ENCODE results near the gene SHC1.
"Not testable (repeated sequence)": the region's sequence is repeated elsewhere in the genome, so short reads cannot be mapped to it uniquely, and the experiment has no call there.

Gene SHC1

GRCh38 chr1:154993572-154994268 lies 23.2 kb upstream of the SHC1 start, which contains the start of gene LENEP:
LENEP (plus strand) TSS chr1:154993586; CDS start chr1:154993608, 22 bp downstream.
- TF ChIP-seq CTCF (conservative IDR thresholded peaks at IDR 0.05; ENCODE audit: low read length): no peak
- no peak within 1 kb of the TSS for H3K4me3 ChIP-seq (ENCODE audit: low read length)
- no peak for DNase-seq (ENCODE audit: low read depth)

GRCh38 chr1:154992721-154993571 lies 22.4 kb upstream of the SHC1 start:
- no peak for DNase-seq (ENCODE audit: low read depth)
- no peak; the same call in 1 of the 2 replicates for TF ChIP-seq CTCF (conservative IDR thresholded peaks at IDR 0.05; ENCODE audit: low read length)
- H3K4me3 ChIP-seq (ENCODE audit: low read length): no peak overlapping the region

GRCh38 chr1:154990276-154990675 lies 19.7 kb upstream of the SHC1 start:
- no peak overlapping the region for H3K4me3 ChIP-seq (ENCODE audit: low read length)
- no peak for TF ChIP-seq CTCF (conservative IDR thresholded peaks at IDR 0.05; ENCODE audit: low read length)
- no peak for DNase-seq (ENCODE audit: low read depth)

- H3K4me3 ChIP-seq (ENCODE audit: low read length): no peak overlapping the region
- no peak for TF ChIP-seq CTCF (conservative IDR thresholded peaks at IDR 0.05; ENCODE audit: low read length)
Measured at GRCh38 chr1:154989195-154989860, 18.8 kb upstream of the SHC1 start.

GRCh38 chr1:154988058-154988954 lies 17.8 kb upstream of the SHC1 start:
- no peak for DNase-seq (ENCODE audit: low read depth)
- TF ChIP-seq CTCF (conservative IDR thresholded peaks at IDR 0.05; ENCODE audit: low read length): no peak
- no peak overlapping the region for H3K4me3 ChIP-seq (ENCODE audit: low read length)

More at GRCh38 chr1:154989195-154989860, 18.8 kb upstream of the SHC1 start:
- no peak for DNase-seq (ENCODE audit: low read depth)

GRCh38 chr1:154987326-154987725 lies 16.8 kb upstream of the SHC1 start:
- H3K4me3 ChIP-seq (ENCODE audit: low read length): no peak overlapping the region
- no peak for DNase-seq (ENCODE audit: low read depth)
- TF ChIP-seq CTCF (conservative IDR thresholded peaks at IDR 0.05; ENCODE audit: low read length): no peak

GRCh38 chr1:154986736-154987135 lies 16.2 kb upstream of the SHC1 start:
- not testable (repeated sequence) for DNase-seq (ENCODE audit: low read depth); H3K4me3 ChIP-seq (ENCODE audit: low read length)

Measured in AG10803 (cell line).